ENCODE results near the gene HS3ST4.

The HS3ST4 gene

DNA sequence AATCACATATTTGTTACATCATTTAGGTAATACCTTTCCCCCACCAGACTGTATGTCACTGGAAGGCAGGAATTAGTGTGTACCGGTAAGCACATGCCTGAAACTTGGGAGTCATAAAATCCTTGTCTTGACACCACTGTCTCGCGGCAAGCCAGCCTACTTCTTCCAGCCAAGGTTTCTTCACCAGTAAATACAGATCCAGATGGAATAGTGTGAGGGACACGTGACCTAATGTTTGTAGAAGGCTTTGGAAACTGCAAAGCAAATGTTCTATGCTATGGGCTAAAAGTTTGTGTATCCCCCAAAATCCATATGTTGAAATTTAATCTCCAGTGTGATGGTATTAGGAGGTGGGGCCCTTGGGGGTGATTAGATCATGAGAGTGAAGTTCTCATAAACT is 126.1 kb downstream of the HS3ST4 start:
- no peak for DNase-seq (ENCODE audit: low read depth in 1 of 2, low spot score in 1 of 2)

DNA sequence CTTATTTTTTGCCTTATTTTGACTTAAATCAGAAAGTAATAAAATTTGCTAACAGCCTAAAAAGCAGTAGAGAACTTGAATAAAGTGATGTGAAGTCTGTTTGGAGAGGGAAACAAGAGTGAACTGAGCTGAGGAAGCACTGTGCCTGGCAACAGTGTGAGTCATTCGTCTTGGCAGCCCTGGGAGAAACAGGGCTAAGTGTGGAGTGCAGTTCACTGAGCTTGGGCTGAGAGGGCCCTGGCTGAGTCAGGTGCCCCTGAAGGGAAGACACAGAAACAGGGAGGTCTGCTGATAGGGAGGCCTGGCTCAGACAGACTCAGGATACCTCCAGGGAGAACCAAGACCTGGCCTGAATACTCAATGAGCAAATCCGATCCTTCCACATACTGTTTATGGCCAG is 132.1 kb downstream of the HS3ST4 start:
- no peak for DNase-seq (ENCODE audit: low read depth in 1 of 2, low spot score in 1 of 2)

DNA sequence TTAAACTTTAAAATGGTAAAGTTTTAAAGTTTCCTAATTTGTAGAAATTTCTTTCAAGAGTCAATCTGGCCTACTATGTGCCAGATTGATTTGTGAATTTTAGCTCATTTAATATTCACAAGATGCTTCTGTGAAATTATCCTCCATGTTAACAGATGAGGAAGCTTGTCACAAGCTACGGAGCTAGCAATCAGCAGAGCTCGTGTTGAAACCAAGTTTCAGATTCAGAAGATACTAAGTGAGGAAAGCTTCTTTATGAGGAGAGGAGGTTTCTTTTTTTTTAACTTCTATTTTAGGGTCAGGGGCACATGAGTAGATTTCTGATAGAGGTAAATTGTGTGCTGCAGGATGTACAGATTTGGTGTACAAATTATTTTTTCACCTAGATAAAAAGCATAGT is 135.9 kb downstream of the HS3ST4 start:
- no peak for DNase-seq (ENCODE audit: low read depth in 1 of 2, low spot score in 1 of 2)

- DNase-seq (ENCODE audit: low read depth in 1 of 2, low spot score in 1 of 2): no peak
These were observed 136.8 kb downstream of the HS3ST4 start for GRCh38 chr16:25828510-25828909.

DNA sequence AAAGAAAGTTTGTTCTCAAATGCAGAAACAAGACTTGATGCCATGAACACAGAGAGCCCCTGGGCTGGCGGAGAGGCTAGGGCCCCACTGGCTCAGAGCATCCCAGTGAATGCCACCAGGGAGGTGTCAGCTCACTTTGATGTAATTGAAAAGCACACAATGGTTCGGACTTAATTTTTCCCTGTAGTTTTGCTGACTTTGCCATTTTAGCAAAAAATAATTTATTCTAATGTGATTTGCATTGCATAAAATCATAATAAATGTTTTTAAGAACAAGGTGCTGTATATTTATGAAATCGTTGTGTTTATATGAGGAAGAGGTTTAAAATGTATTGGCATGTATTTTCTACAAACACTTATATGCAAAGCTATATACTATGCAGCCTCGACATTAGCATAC is 140.5 kb downstream of the HS3ST4 start:
- DNase-seq (ENCODE audit: low read depth in 1 of 2, low spot score in 1 of 2): no peak

DNA sequence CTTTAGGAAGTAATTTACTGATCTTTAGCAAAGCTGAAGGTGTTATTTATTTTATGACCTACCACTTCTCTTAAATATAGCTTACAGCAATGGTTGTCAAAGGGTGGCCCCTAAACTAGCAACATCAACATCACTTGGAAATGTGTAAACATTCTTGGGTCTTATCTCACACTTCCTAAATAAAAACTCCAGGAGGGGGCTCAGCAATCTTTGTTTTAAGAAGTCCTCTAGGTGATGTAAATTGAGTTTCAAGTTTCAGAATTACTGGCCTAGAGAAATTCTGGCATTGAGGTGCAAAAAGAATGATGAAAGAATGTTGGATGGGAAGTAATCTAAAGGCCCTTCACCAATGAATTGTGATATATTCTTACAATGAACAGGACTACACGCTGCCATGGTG is 142.3 kb downstream of the HS3ST4 start:
- DNase-seq (ENCODE audit: low read depth in 1 of 2, low spot score in 1 of 2): no peak

DNA sequence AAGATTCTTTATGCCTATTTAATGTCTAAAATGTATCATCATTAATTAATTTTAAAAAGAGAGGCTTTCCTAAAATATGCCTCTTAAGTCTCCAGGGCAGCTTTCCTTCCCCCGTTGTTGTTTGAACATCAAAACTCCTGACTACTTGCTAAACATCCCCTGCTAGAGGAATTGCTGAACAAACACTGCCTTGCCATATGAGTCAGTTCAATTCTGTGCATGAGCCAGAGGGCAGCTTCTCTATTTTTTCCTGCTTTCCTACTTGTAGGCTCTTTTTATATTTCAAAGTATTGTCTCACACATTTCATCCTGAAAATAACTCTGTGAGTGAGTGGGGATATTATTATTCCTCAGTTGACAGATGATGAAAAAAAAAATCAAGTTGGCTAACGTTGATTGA is 143.4 kb downstream of the HS3ST4 start:
- DNase-seq (ENCODE audit: low read depth in 1 of 2, low spot score in 1 of 2): no peak

DNA sequence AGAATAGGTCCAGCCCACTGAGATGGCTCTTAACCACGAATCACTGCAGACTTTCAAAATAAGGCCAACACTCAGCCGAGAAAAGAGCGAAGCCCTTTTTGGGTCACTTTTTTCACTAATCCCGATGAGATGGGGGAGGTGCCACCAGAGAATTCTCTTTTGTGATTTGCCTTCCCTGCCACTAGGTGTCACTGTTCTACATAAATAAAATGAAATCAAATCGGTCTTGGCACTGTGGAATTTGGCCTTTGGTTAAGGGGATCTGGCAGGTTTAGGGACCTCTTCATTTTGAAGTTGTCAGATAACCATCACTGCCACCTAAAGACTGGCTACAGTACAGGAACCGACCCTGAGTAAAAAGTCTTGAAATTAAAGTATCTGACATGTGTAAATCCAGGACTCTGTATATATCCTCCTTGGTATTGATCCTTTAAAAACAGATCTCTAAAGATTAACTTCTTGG is 147.0 kb downstream of the HS3ST4 start:
- no peak for DNase-seq (ENCODE audit: low read depth in 1 of 2, low spot score in 1 of 2)

DNA sequence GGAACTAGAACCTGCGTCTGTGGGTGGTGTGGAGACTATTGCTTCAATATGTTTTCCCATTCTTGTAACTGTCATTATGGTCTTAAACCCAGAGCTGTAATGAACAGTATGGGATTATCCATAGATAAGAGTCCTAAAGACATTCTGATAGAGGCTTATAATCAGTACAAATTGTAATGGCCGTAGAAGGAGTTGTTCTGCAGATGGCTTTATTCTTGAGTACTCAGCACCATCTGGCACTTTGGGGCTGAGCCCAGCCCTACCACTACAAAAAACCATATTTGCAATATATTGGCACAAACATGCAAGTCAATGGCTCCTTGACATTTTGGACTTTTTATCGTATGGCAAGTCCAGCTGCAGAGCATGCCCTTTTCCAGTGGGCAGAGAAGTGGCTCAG is 150.0 kb downstream of the HS3ST4 start:
- DNase-seq (ENCODE audit: low read depth in 1 of 2, low spot score in 1 of 2): no peak

DNA sequence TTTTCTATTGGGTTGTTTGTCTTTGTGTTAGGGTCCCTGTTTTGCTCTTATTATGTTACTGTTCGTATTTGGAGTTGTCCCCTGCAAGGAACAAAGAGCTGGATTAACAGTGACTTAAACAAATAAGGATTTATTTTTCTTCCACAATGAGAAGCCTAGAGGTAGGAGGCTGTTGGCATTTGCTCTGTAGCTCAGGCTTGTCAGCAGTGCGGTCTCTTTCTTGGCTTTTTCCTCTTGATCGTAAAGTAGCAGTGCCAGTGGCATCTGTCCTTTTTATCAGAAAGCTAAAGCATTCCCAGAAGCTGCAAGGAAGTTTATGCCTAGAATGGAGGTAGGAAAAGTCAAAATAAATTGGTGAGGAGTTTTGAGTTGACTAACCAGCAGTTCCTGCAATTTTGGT is 154.1 kb downstream of the HS3ST4 start:
- DNase-seq (ENCODE audit: low read depth in 1 of 2, low spot score in 1 of 2): no peak

DNA sequence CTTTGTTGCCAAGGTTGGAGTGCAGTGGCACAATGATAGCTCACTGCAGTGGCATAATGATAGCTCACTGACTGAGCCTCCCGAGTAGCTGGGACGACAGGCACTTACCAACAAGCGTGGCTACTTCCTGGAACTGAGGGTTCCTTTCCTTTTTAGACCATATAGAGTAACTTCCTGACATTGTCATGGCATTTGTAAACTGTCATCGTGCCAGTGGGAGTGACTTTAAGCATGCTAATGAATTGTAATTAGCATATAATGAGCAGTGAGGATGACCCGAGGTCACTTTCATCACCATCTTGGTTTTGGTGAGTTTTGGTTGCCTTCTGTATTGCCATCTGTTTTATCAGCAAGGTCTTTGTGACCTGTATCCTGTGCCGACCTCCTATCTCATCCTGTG is 162.4 kb downstream of the HS3ST4 start:
- DNase-seq (ENCODE audit: low read depth in 1 of 2, low spot score in 1 of 2): no peak

DNA sequence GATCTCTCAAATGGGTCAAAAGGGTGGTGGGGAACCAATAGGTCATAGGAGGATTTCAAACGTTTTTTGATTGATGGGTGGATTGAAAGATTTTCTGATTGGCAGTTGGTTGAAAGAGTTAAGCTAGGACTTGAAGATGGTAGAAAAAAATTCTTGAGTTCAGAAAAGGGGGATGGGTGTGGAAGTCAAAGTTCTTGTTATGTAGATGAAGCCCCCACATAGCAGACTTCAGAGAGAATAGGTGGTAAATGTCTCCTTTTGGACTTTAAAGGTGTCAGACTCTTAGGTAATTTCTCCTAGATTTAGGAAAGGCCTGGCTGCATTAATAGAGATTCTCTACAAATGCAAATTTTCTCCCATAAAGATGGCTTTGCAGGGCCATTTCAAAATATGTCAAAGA is 163.3 kb downstream of the HS3ST4 start:
- no peak for DNase-seq (ENCODE audit: low read depth in 1 of 2, low spot score in 1 of 2)

DNA sequence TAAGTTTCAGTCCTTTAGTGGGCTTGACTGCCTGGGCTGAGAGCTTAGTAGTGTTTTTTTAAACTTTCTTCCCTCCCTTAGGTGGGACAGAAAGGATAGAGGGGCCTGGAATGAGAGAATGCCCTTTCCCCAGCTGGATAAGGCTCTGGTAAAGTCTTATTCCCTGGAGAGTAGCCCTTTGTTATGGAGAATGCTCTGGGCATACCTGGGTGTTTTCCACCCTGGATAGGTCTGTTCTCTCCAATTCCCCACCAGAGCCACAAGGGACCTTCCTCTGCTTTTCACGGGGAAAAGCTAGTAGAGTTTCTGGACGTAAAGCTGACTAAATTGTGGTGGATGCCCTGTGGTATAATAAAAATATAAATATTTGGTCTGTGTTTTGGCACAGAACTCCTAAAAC is 164.1 kb downstream of the HS3ST4 start:
- no peak for DNase-seq (ENCODE audit: low read depth in 1 of 2, low spot score in 1 of 2)

GRCh38 chr16:25859645-25860044 is 167.9 kb downstream of the HS3ST4 start:
- no peak for DNase-seq (ENCODE audit: low read depth in 1 of 2, low spot score in 1 of 2)

DNA sequence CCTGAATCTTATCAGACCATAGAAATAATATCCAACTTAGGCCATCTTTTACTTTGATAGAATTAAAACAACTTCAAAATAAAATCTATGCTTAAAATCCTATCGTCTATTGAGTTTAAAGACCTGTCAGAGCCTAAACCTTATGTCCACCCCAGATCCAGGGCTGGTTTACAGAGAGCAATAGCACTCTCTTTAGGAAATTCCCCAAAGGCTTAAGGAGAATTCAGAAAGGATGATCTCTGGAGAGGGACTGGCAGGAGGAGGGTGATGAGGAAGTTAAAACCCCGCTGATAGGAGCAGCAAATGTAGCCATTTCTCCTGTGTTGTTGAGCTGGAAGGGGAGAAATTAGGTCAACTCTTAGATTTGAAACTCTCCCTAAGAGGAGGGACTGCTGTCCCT is 175.3 kb downstream of the HS3ST4 start:
- no peak for DNase-seq (ENCODE audit: low read depth in 1 of 2, low spot score in 1 of 2)

- DNase-seq (ENCODE audit: low read depth in 1 of 2, low spot score in 1 of 2): no peak
These were observed 176.3 kb downstream of the HS3ST4 start for GRCh38 chr16:25868106-25868505.

DNA sequence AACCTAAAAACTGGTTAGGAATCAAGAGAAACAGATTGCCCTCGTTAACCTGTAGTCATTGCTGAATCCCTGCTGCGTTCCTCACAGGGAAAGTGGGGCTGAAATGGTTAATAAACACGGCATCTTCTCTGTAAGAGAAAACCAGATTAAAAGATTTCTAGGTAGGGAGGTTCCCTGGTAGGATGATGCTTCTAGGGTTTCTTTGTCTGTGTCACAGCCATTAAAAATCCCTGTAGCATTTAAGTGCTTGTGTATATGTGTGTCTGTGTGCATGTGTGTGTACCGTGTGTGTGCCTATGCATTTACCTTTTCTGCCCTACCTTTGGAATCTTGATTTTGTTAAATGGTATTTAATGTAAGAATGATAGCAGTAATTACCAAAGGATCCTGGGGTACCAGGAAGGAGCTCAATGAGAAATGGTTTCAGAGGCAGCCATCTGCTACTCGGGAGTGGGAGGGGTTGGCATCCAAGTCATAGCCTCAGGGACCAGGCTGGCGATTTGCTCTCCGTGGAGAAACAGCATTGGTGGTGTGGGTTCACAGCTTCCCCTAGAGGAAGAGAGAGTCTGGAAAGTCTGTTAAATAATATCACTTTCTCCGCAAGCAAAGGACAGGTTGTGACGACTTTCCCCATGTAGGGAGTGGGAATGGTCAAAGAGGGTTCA is 177.1 kb downstream of the HS3ST4 start:
- DNase-seq (ENCODE audit: low read depth in 1 of 2, low spot score in 1 of 2): no peak

GRCh38 chr16:25872369-25873070 is 180.8 kb downstream of the HS3ST4 start:
- no peak for DNase-seq (ENCODE audit: low read depth in 1 of 2, low spot score in 1 of 2)

GRCh38 chr16:25874196-25874595 is 182.4 kb downstream of the HS3ST4 start:
- no peak for DNase-seq (ENCODE audit: low read depth in 1 of 2, low spot score in 1 of 2)

GRCh38 chr16:25875956-25876598 is 184.3 kb downstream of the HS3ST4 start:
- DNase-seq (ENCODE audit: low read depth in 1 of 2, low spot score in 1 of 2): no peak

DNA sequence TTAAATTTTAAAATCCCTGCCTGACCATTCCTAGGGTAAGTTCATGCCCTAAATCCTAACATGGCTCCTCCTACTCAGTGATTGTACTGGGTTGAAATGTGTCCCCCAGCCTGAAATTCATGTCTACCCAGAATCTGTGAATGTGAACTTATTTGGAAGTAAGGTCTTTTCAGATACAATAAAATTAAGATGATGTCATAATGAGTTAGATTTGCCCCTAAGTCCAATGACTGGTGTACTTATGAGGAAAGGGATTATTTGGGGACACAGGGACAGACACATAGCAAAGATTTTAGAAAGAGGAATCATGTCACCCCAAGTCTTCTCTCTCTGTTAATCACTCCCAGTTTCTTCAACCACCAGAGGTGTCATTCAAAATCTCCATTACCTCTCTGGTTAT is 185.3 kb downstream of the HS3ST4 start:
- DNase-seq (ENCODE audit: low read depth in 1 of 2, low spot score in 1 of 2): no peak

DNA sequence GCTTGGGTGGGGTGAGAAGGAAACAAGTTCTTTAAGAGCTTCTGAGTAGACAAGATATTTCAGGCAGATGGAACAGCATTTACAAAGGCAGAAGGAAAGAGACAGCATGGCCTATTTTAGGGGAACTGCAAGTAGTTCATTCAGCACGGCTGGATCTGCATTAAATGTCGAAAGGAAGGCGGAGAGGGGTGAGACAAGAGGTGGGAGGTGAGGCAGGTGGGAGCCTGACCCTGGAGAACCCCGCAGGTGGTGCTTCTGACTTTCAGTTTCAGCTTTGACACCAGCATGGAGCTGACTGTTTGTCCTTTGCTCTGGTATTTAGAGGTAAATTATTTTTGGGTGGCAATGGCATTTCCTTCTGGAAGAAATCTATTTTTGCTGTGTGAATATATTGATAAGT is 194.8 kb downstream of the HS3ST4 start:
- DNase-seq (ENCODE audit: low read depth in 1 of 2, low spot score in 1 of 2): no peak

DNA sequence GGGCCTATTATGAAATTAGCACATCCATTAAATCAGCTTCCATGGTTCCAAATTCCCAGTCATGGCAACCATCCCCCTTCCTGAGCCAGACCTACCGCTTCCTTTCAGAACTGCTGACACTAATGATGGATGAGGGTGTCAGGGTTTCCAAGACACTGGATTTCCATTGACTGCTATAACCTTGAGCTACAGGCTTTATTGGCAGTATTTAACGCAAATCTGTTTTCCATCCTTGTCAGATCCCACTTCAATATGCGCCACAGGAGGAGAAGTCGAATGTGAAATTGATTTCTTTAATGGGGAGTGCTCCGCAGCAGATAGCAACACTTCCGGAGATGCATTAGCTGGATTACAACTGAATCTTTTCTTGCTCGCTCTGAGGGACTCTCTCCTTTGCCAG is 197.1 kb downstream of the HS3ST4 start:
- no peak for DNase-seq (ENCODE audit: low read depth in 1 of 2, low spot score in 1 of 2)
